ENCODE data around the gene RALGPS2. TPM values are rescaled to one million over a fixed set of nuclear protein-coding genes. Genes with fewer than 3 reads are reported as not detected.
A peak's percentile ranks its signal among the peaks of the same experiment; 100 is the strongest.

The RALGPS2 gene
- total and polyA plus RNA-seq, 2 of the 13 experiments (the other 11 are each of a cell fraction or from before 2014, with no cell fraction given), result 15.6 to 36.0 TPM

DNA sequence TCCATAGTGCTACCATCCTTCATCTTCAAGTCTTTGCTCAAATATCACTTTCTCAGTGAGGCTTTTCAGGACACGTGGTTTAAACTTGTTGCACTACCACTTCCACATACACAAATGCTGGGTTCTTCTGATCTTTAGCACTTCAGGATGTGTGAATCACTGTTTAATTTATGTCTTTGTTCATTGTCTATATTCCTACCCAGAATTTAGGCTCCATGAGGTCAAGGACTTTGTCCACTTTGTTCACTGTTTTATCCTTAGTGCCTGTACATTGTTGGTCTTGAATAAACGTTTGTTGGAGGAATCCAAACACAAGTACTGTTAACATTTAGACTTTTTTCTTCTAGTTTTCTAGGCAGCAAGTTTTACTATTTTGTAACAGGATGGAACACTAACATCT is 42.6 kb upstream of the RALGPS2 start (continued):
- no peak for TF ChIP-seq PBX2 (CRISPR knock-in tag; IDR thresholded peaks at IDR 0.05)
- TF ChIP-seq KLF13 (CRISPR knock-in tag; IDR thresholded peaks at IDR 0.05), result no peak
- no peak for TF ChIP-seq ZMAT5 (CRISPR knock-in tag; IDR thresholded peaks at IDR 0.05; ENCODE audit: borderline replicate concordance, low read depth)
- no peak for TF ChIP-seq DBP (CRISPR knock-in tag; IDR thresholded peaks at IDR 0.05; ENCODE audit: not compliant biosample characterization)
- TF ChIP-seq ZNF792 (CRISPR knock-in tag; IDR thresholded peaks at IDR 0.05), result no peak
- peak; percentile 67; the same call in 1 of the 2 replicates for TF ChIP-seq TARDBP (CRISPR knock-in tag; IDR thresholded peaks at IDR 0.05)
- peak; percentile 35; the same call in 1 of the 2 replicates for TF ChIP-seq ZNF281 (CRISPR knock-in tag; IDR thresholded peaks at IDR 0.05; ENCODE audit: borderline replicate concordance)
- TF ChIP-seq JUND (CRISPR knock-in tag; IDR thresholded peaks at IDR 0.05), result no peak
- no peak for TF ChIP-seq DR1 (CRISPR knock-in tag; IDR thresholded peaks at IDR 0.05)
- no peak for TF ChIP-seq GATAD1 (CRISPR knock-in tag; IDR thresholded peaks at IDR 0.05)
- TF ChIP-seq FUBP1 (CRISPR knock-in tag; IDR thresholded peaks at IDR 0.05; ENCODE audit: borderline replicate concordance), result no peak
- TF ChIP-seq ZFYVE20 (CRISPR knock-in tag; IDR thresholded peaks at IDR 0.05; ENCODE audit: borderline replicate concordance, low read depth), result no peak
- no peak for TF ChIP-seq GTF2F1 (IDR thresholded peaks at IDR 0.05; ENCODE audit: low read length)
- TF ChIP-seq NPAS2 (CRISPR knock-in tag; IDR thresholded peaks at IDR 0.05; ENCODE audit: borderline replicate concordance), result no peak
- no peak for TF ChIP-seq ZNF598 (CRISPR knock-in tag; IDR thresholded peaks at IDR 0.05; ENCODE audit: borderline replicate concordance)
- no peak for TF ChIP-seq ZKSCAN1 (IDR thresholded peaks at IDR 0.05; ENCODE audit: low read length)
- TF ChIP-seq MTF2 (CRISPR knock-in tag; IDR thresholded peaks at IDR 0.05; ENCODE audit: borderline replicate concordance), result no peak
- no peak for TF ChIP-seq TOPORS (CRISPR knock-in tag; IDR thresholded peaks at IDR 0.05)
- no peak for TF ChIP-seq TSC22D2 (CRISPR knock-in tag; IDR thresholded peaks at IDR 0.05; ENCODE audit: borderline replicate concordance)
- no peak for TF ChIP-seq ZNF703 (CRISPR knock-in tag; IDR thresholded peaks at IDR 0.05; ENCODE audit: borderline replicate concordance)
- TF ChIP-seq ZSCAN25 (CRISPR knock-in tag; IDR thresholded peaks at IDR 0.05), result no peak
- no peak for TF ChIP-seq ZNF282 (IDR thresholded peaks at IDR 0.05; ENCODE audit: partially characterized antibody)
- TF ChIP-seq KMT2B (CRISPR knock-in tag; IDR thresholded peaks at IDR 0.05), result no peak
- TF ChIP-seq ZSCAN29 (CRISPR knock-in tag; conservative IDR thresholded peaks at IDR 0.05), result peak; percentile 63; the same call in 1 of the 2 replicates

All from HepG2 (cell line).